HG02798 (cell line): Measurements from ENCODE around the gene CFAP65.

Source experiments
- ATAC-seq: cut with Tn5 transposase; IDR thresholded peaks from one replicate; pipeline ENCODE4 v1.9.1; 2021; ENCODE audit warnings: mild to moderate bottlenecking; ENCODE audit not compliant: unreplicated experiment, poor library complexity

The CFAP65 gene

DNA sequence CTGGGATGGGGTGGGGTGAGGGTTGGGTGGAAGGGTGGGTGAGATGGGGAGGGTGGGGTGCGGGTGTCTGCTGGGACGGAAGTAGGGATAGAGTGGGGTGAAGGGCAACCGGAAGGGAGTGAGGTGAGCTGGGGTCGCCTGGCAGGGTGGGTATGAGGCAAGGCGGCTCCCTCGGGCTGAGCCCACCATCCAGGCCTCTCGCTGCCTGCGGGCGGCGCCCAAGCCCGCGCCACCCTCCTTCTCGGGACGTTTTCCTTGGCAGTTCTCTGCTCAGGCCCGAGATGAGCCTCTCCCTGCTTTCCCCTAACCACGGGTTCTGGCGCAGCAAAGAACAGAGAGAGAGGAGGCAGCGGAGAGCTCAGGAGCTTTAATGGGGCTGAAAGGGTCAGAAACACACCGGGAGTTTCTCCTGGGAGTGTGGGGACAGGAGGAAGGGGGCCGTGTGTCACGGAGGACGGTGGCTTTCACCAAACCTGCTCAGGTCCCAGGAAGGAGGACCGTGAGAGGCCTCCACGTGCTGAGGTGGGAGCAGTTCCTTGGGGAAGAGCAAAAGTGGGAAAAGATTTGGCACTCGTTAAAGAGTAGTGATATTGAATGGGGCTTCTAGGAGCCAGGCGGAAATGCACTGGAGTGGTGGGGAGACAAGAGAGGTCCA is 60.5 kb downstream of the CFAP65 start:
- ATAC-seq: no peak

- peak; percentile 90 for ATAC-seq
Observed at GRCh38 chr2:218979846-218980734, 61.2 kb downstream of the CFAP65 start.

DNA sequence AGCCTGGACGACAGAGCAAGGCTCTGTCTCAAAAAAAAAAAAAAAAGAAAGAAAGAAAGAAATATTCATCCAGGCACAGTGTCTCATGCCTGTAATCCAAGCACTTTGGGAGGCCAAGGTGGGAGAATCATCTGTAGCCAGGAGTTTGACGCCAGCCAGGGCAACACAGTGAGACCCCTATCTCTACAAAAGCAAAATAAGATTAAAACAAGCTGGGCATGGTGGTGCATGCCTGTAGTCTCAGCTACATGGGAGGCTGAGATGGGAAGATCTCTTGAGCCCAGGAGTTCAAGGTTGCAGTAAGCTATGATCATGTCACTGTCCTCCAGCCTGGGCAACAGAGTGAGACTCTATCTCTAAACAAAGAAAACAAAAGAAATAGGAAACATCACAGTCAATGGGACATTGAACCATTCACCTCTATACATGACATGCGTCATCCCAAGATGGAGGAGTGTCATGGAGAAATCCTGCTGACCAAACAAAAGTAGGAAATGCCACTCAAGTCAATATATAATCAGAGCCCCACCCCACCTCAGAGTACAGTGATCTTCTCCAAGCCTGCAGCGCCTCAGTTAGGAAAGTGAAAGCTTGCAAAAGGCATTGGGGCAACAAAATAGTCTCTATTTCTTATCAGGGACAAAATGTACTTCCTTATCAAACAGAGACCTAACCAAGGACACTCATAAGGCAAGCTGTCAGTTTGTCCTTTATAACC is 66.1 kb downstream of the CFAP65 start:
- no peak for ATAC-seq

DNA sequence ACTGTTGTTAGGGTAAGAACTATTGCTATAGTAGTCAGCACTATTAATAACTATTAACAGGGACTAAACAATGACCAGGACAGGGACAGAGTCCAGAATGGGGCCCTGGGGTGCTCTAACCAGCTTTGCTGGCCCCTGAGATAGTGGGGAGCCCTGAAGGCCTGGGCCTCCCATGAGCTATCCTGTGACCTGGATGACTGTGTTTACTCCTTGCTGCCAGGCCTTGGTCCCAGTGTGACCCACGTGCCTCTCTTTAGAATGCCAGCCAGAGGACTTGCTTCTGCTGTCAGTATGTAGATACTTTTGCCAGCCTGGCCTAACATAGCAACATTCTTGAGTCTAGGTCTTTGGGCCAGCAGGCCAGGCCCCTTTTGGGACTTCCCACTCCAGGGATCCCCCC is 70.4 kb downstream of the CFAP65 start:
- no peak for ATAC-seq

GRCh38 chr2:218964041-218964771 is 77.1 kb downstream of the CFAP65 start:
- no peak for ATAC-seq

- no peak for ATAC-seq
Observed at GRCh38 chr2:218963601-218964000, 77.7 kb downstream of the CFAP65 start.

DNA sequence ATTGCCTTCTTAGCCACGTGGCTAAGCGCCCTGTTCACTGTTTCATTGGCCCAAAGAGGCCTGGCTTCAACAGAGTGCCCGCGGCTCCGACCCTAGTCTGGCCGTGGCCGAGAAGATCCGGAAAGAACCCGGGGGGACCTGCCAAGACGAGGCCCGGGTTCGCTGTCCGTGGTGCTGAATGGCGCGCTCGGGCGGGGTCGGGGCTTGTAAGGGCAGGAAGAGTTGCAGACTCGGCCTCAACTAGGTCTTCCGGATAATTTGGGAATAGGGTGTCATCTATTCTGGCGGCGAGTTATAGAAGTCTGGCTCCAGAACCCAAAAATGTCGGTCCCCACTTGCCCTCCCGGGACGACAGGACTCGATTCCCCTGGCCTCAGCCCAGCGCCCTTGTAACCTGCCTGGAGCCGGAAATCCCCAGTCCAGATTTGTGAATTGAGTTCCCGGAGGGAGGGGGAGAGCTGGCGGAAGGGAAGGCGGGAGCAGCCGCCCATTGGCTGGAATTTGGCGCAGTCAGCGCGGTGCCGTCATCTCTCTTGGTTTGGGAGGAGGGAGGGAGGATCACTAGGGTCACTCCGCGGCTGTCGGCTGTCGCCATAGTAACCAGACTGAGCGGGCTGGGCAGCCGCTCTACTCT is 78.3 kb downstream of the CFAP65 start:
- no peak for ATAC-seq

GRCh38 chr2:218961651-218962570 is 79.4 kb downstream of the CFAP65 start:
- no peak for ATAC-seq

DNA sequence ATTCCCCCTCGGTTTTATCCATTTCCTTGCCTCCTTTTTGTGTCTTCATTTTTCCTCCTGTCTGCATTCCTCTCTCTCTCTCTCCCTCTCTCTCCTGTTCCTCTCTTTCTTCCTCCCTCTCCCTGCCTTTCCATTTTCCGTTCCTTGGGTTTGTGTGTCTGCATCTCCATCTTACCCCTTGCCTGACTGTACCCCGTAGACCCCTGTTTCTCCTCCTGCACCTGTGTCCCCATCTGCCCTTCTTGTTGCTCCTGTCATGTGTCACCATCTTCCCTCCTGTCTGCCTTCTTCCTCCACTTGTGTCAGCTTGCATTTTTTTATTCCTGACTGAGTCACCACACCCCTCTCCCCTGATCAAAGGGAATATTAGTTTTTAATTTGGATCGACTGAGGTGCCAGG is 80.1 kb downstream of the CFAP65 start:
- ATAC-seq: no peak

GRCh38 chr2:218960309-218961165 is 80.8 kb downstream of the CFAP65 start:
- no peak for ATAC-seq

DNA sequence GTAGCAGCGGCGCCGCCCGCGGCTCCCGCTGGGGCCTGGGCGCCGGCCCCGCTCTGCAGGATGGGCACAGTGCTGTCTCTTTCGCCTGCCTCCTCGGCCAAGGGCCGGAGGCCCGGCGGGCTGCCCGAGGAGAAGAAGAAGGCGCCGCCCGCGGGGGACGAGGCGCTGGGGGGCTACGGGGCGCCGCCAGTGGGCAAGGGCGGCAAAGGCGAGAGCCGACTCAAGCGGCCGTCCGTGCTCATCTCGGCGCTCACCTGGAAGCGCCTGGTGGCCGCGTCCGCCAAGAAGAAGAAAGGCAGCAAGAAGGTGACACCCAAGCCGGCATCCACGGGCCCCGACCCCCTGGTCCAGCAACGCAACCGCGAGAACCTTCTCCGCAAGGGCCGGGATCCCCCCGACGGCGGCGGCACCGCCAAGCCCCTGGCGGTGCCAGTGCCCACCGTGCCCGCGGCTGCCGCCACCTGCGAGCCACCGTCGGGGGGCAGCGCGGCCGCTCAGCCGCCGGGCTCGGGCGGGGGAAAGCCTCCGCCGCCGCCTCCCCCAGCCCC is 81.5 kb downstream of the CFAP65 start:
- no peak for ATAC-seq

DNA sequence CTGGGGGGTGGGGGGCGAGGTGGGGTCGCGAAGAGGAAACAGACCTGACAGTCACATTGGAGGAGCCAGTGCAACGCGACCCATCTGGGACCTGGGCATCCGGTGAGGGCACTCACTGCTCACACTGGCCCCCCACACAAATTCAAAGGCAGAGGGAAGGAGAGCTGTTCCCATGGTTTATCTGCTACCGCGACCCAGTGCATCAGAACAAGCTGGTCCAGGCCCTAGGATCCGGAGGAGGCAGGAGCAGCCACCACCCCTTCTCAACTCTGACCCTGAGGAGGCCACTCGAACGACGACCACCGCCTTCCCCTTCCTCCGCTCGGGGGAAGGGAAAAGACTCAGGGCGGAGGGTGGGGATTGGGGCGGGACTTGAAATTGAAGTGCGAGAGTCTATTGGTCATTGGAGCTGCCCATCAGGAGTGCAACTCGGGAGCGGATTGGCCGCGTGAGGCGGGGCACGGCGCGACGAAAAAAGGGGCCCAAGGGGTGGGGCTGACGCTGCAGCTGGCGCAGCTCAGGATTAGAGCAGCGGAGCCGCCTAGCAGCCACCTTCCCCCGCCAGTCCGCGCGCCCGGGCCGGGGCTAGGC is 82.1 kb downstream of the CFAP65 start, which contains the start of gene CDK5R2:
TSS of gene CDK5R2 (plus strand) at position 526 of the 591 bp plus-strand sequence. CDS start 155 bp downstream, outside the sequence.
- peak; percentile 98 for ATAC-seq

GRCh38 chr2:218958276-218958675 is 83.0 kb downstream of the CFAP65 start:
- ATAC-seq: no peak

DNA sequence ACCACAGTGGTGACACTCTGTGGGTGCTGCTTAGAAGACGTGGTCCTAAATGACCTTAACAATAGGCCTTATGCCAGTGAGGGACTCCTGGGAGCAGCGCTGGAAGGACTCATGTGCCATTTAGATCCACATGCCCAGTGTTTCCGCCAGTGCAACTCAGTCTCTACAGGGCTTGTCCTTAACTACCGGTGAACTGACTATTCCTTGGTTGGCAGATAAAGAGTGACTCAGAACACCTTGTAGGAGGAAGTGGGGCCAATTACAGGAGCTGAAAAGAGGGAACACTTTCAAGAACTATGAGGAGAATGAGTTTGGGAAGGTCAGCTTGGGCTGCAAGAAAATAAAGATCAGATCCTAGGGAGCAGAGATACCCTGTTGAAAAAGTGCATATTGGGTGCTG is 83.6 kb downstream of the CFAP65 start:
- no peak for ATAC-seq

- no peak for ATAC-seq
Observed at GRCh38 chr2:218956039-218956438, 85.3 kb downstream of the CFAP65 start.

DNA sequence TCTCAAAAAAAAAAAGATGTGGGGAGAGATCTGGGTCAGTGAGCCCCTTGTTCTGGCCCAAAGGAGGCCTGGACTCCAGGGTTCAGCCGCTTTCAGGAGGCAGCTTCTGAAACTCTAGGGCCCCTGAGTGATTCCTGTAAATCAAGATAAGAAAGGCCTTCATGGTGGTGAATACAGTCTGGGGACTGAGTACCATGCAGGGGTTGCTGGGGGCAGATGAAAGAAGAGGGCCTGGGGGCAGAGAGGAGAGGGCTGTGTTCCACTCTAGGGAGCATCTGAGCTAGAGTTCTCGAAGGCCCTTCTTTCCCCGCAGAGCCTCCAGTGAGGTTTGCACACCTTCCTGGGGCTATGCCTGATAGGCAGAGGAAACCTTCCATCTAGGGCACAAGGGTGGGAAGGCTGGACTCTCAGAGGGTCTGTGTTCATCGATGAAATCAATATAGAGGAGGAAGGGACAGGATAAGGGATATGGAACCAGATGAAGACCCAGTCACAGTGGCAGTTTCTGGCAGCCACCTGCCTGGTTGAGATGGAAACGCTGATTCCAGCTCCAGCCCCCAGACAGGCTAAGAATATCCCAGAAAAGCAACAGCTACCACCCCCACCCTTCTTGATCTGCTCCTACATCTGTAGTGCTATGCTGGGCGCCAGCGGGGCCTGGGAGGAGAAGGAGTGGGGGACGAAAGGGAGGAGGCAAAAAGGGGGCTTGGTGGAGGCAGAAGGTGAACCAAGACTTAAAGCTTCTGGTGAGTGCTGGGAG is 86.6 kb downstream of the CFAP65 start:
- no peak for ATAC-seq
